Erythroblast (primary cell): ENCODE data around the gene ACAA1.

Source experiments
- GATA1 ChIP-seq: IDR thresholded peaks from 2 replicates; pipeline ENCODE4 v1.6.1; 2011; ENCODE audit warnings: low read depth, mild to moderate bottlenecking, control low read depth, low read length, moderate library complexity
- POLR2A ChIP-seq: IDR thresholded peaks from 2 replicates; pipeline ENCODE4 v1.6.1; 2011; ENCODE audit warnings: mild to moderate bottlenecking, low read length

DNA sequence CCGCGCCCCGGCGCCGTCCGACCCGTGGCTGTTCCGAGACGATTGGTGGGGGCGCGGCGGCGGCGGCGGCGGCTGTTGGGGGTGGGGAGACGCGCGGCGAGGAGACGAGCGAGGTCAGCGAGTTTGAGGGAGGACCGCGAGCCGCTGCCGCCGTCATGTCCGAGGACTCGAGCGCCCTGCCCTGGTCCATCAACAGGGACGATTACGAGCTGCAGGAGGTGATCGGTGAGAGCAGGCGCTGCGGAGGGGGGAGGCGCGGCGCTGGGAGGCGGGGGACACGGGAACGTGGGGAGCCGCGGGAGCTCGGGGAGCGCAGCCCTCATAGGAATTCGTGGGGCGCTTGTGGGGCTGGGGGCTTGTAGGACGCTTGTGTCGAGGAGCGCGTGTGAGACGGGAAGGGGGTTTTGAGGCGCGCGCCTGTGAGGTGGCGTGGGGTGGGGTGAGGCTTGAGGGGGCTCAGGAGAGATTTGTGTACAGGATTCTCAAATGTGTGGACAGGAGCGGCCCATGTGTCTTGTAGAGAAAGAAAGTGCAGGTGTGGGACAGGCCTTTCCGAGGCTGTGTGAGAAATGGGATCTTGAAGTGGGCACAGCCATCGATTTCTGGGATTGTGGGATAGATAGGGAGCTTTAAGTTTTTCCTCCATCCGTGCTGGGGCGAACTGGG lies 28.9 kb upstream of the ACAA1 start:
- no peak for TF ChIP-seq POLR2A
- TF ChIP-seq GATA1, result no peak
